ENCODE results near the gene TSLP.

TSLP gene

GRCh38 chr5:111074244-111074643, 2.7 kb downstream of the TSLP start:
- H3K4me3 ChIP-seq (ENCODE audit: low read depth, low read length), result peak overlapping the region; percentile 70
- no peak for TF ChIP-seq CTCF (IDR thresholded peaks at IDR 0.05; ENCODE audit: low read depth, low read length)

- TF ChIP-seq CTCF (IDR thresholded peaks at IDR 0.05; ENCODE audit: low read depth, low read length), result no peak
- H3K4me3 ChIP-seq (ENCODE audit: low read depth, low read length), result peak overlapping the region; percentile 70
Measured at GRCh38 chr5:111075520-111075919, 4.0 kb downstream of the TSLP start.

DNA sequence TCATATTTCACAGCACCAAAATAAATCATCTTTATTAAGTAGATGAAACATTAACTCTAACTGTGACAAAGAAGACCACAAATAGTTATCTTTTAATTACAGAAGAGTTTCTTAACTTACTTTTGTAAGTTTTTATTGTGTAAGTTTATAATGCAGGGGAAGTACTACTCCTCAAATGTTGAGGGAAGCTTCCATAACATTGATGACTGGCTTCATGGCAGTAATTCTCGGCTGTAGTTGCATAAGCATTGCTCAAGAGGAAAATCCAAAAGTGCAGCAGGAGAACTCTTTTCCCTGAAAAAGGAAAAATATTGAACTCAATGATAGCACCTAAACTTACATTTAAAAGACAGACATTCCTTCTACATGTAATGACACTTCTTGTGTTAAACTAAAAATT, 4.6 kb downstream of the TSLP start:
- TF ChIP-seq CTCF (IDR thresholded peaks at IDR 0.05; ENCODE audit: low read depth, low read length), result no peak
- no peak overlapping the region for H3K4me3 ChIP-seq (ENCODE audit: low read depth, low read length)

DNA sequence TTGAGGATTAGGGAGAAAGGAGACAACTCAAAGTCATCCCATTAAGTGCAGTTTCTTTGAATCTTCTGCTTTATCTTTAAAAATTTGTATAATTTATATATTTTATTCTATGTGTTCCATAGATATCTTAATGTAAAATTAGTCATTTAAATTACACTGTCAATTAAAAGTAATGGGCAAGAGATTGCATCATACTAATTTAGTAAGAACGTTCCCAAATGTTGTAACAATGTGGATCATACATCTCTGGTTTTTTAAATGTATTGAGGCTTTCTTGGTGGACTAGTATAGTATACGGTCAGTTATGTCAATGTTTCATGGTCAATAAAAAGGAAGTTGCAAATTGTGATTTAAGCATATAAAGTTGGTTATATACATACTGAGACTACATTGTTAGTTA, 6.2 kb downstream of the TSLP start:
- H3K4me3 ChIP-seq (ENCODE audit: low read depth, low read length), result no peak overlapping the region
- TF ChIP-seq CTCF (IDR thresholded peaks at IDR 0.05; ENCODE audit: low read depth, low read length), result no peak

DNA sequence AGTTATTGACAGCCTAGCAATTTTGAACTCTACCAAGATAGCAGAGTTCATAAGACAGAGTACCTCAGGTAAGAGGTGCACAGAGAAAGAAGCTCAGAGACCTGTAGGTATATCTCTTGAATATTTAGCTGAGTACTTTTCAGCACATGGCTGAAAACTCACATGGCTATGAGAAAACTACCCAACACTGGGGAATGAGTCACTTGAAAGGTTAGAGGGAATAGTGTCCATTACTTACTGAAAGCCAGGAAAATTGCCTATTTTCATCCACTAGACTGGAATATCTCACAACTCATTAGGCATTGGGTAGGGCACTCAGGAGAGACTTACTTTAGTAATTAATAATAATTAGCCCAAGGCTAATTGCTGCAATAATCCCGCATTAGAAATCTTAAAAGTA, 8.3 kb downstream of the TSLP start:
- no peak for TF ChIP-seq CTCF (IDR thresholded peaks at IDR 0.05; ENCODE audit: low read depth, low read length)
- H3K4me3 ChIP-seq (ENCODE audit: low read depth, low read length), result no peak overlapping the region

DNA sequence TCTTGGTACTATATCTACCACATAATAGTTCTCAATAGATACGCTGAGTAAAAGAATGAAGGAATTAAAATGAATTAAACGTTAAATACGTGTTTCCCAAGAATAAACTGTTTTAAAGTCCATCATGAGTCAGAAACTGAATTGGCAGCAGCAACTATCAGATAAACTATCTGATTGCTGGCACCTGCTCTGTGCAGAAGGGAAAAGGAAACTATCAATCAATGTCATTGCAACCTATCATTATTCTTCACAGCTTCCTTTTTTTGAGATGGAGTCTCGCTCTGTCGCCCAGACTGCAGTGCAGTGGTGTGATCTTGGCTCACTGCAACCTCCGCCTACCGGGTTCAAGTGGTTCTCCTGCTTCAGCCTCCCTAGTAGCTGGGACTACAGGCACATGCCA, 11.8 kb downstream of the TSLP start:
- TF ChIP-seq CTCF (IDR thresholded peaks at IDR 0.05; ENCODE audit: low read depth, low read length), result no peak
- H3K4me3 ChIP-seq (ENCODE audit: low read depth, low read length), result no peak overlapping the region

DNA sequence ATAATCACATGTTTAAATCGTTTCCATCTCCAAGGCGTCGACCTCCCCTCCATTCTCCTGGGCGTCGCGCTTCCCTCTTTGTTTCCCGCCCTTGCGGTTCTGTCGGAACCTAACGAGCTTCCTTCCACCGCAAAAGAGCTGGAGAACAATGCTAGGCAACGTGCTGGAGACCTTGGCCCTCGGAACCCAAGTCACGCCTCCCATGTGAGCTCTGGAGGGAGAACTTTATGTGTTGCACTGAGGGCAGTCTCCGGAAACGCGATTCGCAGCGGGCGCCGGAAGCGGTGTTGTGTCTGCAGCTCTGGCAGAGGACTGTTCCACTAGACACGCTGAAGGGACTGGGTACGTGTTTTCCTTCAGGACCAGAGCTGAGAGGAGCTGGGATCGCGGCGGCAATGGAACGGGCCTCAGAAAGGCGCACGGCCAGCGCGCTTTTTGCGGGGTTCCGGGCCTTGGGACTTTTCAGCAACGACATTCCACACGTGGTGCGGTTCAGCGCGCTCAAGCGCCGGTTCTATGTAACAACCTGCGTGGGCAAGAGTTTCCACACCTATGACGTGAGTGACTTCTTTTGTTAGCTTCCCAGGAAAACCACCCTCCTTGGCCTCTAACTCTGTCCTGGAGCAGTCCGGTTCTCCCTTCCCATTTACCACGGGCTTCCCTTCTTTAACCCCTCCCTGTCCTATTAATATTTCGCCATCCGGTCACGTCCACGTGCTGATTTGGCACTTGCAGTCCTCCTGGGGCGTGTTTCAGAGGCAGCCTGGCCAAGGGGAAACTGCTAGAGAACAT, 20.7 kb downstream of the TSLP start, which contains the start of gene WDR36:
Gene WDR36 (plus strand): TSS at position 287 of the 792 bp plus-strand sequence. CDS start 109 bp downstream, at position 396.
- H3K4me3 ChIP-seq (ENCODE audit: low read depth, low read length), result peak within 1 kb of the TSS; percentile 85
- 0 out of 2 replicates have a peak, but pooled peaks have one; percentile 4 for TF ChIP-seq CTCF (IDR thresholded peaks at IDR 0.05; ENCODE audit: low read depth, low read length)

Measured in WI38 (cell line).